DMS79 (cell line): Measurements from ENCODE around the gene CCDC78.

ENCODE experiments used
- DNase-seq: peaks from one replicate; lab custom pipeline; 2025; lab: John Stamatoyannopoulos, UW

The CCDC78 gene

GRCh38 chr16:678209-678857 is 47.9 kb downstream of the CCDC78 start:
- no peak for DNase-seq

DNA sequence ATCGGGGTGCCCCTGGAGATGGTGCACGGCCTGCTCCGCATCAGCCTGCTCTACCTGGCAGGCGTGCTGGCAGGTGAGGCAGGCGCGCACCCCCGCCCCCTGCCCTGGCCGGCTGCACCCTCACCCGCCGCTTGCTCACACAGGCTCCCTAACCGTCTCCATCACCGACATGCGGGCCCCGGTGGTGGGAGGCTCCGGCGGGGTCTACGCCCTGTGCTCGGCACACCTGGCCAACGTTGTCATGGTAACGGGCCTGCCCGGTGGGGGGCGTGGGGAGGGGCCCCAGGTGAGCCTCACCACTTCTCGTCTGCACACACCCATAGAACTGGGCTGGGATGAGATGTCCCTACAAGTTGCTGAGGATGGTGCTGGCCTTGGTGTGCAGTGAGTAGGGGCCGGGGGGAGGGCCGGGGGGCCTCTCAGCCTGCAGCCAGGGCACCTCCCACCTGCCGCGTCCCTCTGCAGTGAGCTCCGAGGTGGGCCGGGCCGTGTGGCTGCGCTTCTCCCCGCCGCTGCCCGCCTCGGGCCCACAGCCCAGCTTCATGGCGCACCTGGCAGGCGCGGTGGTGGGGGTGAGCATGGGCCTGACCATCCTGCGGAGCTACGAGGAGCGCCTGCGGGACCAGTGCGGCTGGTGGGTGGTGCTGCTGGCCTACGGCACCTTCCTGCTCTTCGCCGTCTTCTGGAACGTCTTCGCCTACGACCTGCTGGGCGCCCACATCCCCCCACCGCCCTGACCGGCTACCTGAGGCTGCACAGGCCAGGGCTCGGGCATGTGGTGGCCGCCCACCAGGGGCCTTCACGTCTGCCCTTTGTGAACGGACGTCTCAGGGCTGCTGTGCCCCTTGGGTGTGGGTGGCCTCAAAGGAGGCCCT is 48.7 kb downstream of the CCDC78 start:
- peak; percentile 79 for DNase-seq

DNA sequence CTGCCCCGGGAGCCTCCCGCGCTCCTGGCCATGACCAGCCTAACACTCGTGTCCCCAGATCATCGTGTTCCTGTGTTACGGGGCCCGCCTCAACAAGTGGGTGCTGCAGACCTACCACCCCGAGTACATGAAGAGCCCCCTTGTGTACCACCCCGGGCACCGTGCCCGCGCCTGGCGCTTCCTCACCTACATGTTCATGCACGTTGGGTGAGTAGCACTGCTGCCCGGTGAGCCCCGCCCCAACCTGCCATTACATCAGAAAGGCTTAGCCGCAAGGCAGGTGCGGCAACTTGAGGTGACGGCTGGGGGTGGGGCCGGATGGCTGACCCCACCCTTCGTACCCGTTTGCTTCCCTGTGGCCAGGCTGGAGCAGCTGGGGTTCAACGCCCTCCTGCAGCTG is 49.3 kb downstream of the CCDC78 start:
- peak; percentile 92 for DNase-seq

GRCh38 chr16:676565-676902 is 49.7 kb downstream of the CCDC78 start:
- DNase-seq = no peak

DNA sequence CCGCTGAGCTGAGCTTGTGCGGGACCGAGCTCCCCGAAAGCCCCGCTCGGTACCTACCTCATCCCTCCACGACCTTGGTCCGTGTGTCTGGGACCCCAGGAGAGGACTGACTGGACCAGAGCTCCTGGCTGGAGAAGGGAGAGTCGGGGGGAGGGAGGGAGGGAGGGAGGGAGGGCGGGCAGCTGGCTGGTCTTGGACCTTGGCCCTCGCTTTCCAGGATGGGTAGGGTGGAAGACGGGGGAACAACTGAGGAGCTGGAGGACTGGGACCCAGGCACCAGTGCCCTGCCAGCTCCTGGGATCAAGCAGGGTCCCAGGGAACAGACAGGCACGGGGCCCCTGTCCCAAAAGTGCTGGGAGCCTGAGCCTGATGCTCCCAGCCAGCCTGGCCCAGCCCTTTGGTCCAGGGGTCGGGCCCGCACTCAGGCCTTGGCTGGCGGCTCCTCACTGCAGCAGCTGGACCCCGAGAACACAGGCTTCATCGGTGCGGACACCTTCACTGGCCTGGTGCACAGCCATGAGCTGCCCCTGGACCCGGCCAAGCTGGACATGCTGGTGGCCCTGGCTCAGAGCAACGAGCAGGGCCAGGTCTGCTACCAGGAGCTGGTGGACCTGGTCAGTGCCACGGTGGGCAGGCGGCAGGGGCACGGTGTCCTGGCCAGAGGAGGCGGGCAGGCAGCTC is 50.2 kb downstream of the CCDC78 start:
- DNase-seq = no peak

DNA sequence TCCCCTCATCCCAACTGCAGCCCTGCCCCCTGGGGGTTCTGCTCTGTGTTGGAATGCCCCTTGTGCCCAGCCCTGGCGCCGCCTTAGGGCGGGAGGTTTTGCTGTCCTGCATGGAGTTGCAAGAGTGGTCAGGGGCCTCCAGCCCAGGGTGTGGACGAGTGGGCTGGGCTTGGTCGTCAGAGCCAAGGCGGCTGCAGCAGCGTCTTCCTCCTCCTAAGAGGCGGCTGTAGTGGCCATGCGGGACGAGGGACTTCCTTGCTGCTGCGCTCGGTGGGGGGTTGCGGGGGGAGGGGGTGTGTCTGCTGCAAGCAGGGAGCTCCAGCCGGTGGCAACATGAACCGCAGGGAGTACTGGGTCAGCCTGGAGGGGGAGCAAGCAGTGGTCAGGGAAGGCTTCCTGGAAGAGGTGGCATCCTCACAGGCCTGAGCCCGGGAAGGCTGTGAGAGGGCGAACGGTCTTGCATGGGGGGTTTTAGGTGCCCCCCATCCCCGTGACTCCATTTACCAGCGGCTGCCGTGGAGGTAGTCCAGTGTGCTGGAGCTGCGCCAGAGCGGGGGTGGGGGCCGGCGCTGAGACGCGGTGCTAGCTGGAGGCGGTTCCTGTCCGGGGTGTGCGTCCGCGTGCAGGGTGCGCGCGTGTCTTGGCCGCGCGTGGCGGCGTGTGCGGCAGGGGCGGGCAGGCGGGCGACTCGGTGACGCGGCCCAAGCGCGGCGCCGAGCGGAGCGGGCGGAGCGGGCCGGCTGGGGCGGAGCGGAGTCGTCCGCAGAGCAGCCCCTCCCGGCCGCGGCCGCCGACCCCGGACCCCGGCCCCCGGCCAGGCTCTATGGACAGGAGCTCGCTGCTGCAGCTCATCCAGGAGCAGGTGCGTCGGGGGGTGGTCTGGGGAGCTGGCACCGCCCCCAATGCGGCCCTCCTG is 51.0 kb downstream of the CCDC78 start, which contains the start of gene RHBDL1:
RHBDL1 (plus strand) TSS at position 704 of the 916 bp plus-strand sequence; CDS start at position 824, 120 bp downstream.
- no peak for DNase-seq

DNA sequence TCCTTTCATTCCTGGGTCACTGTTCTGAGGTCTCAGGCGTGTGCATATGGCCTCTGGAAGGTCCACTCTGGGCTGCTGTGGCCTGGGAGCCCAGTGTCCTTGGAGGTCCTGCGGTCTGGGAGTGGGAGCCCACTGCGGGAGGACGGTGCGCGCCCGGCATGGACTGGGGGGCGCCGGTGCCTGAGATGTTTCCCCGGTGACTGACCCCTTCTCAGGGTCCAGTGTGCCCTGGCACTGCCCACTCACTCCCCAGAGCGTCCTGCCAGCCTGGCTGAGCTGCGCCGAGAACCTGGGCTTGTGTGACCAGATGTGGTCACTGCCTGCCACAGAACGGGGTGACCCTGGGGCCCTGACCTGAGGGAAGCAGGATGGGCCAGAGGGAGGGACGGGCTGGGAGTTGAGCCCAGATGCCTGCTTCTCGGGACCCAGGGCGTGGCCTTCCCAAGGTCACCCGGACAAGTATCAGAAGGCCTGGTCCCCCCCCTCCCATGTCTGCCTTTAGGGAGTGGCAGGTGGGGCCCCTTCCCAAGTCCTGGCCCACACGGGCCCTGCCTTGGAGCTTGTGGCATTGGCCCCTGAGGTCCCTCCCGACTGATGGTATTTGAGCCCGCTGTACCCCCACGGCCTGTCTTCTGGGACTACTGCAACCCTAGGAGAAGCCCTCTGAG is 51.9 kb downstream of the CCDC78 start:
- no peak for DNase-seq

- DNase-seq = no peak
Observed at GRCh38 chr16:673399-673991, 52.7 kb downstream of the CCDC78 start.

DNA sequence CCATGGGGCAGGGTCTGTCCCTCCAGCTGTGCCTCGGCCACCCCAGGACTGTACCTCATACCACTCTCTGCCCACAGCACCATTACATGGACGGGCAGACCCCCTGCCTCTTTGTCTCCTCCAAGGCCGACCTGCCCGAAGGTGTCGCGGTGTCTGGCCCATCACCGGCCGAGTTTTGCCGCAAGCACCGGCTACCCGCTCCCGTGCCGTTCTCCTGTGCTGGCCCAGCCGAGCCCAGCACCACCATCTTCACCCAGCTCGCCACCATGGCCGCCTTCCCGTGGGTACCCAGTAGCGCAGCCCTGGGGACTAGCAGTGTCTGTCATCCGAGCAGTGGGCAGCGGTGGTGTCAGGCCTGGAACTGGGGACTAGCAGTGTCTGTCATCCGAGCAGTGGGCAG is 53.4 kb downstream of the CCDC78 start:
- no peak for DNase-seq
